ENCODE measurements around the gene CD19. TPM values are rescaled to one million over a fixed set of nuclear protein-coding genes. Genes with fewer than 3 reads are reported as not detected.

The CD19 gene
- total RNA-seq, 2 donors from 2014 or later, result 0.24 TPM; not detected in 1

GRCh38 chr16:28910086-28911031, 21.4 kb upstream of the CD19 start:
- Histone ChIP-seq H3K9me3 (no peaks in the 10 kb centered on the region), H3K4me1 (no peaks in the 10 kb centered on the region), H3K27ac (no peak overlapping the region), H3K27me3 (no peaks in the 10 kb centered on the region), H3K4me3 (no peak overlapping the region), H3K36me3 (peaks cover 40% of the 10 kb centered on the region)
- no peak for DNase-seq (ENCODE audit: low spot score)
- TF ChIP-seq CTCF (IDR thresholded peaks at IDR 0.05), result no peak

GRCh38 chr16:28912558-28912957, 19.2 kb upstream of the CD19 start:
- DNase-seq (ENCODE audit: low spot score), result no peak
- Histone ChIP-seq H3K4me3 (no peak overlapping the region), H3K27me3 (no peaks in the 10 kb centered on the region), H3K9me3 (no peaks in the 10 kb centered on the region), H3K4me1 (no peaks in the 10 kb centered on the region), H3K36me3 (peaks cover 54% of the 10 kb centered on the region), H3K27ac (no peak overlapping the region)
- TF ChIP-seq CTCF (IDR thresholded peaks at IDR 0.05), result no peak

GRCh38 chr16:28913946-28914724, 17.6 kb upstream of the CD19 start:
- Histone ChIP-seq H3K36me3 (peaks cover 54% of the 10 kb centered on the region), H3K4me1 (no peaks in the 10 kb centered on the region), H3K27ac (no peak overlapping the region), H3K27me3 (no peaks in the 10 kb centered on the region), H3K4me3 (no peak overlapping the region), H3K9me3 (no peaks in the 10 kb centered on the region)
- TF ChIP-seq CTCF (IDR thresholded peaks at IDR 0.05), result no peak
- DNase-seq (ENCODE audit: low spot score), result no peak

- no peaks in the 10 kb centered on the region for H3K27me3 ChIP-seq
- no peaks in the 10 kb centered on the region for H3K9me3 ChIP-seq
- no peak for TF ChIP-seq CTCF (IDR thresholded peaks at IDR 0.05)
- no peak for DNase-seq (ENCODE audit: low spot score)
- peaks cover 59% of the 10 kb centered on the region for H3K36me3 ChIP-seq
- H3K4me3 ChIP-seq, result no peak overlapping the region
- no peaks in the 10 kb centered on the region for H3K4me1 ChIP-seq
- H3K27ac ChIP-seq, result no peak overlapping the region
Observed at GRCh38 chr16:28915181-28915580, 16.6 kb upstream of the CD19 start.

GRCh38 chr16:28917095-28917494, 14.7 kb upstream of the CD19 start:
- H3K9me3 ChIP-seq, result no peaks in the 10 kb centered on the region
- H3K27me3 ChIP-seq, result no peaks in the 10 kb centered on the region
- TF ChIP-seq CTCF (IDR thresholded peaks at IDR 0.05), result no peak
- DNase-seq (ENCODE audit: low spot score), result no peak
- peaks cover 51% of the 10 kb centered on the region for H3K36me3 ChIP-seq
- H3K4me1 ChIP-seq, result no peaks in the 10 kb centered on the region
- no peak overlapping the region for H3K4me3 ChIP-seq
- H3K27ac ChIP-seq, result no peak overlapping the region
